NCI-H187 (cell line): ENCODE results near the gene HTRA1.

Experiments used
- DNase-seq, 2 experiments: peaks; one replicate each; lab custom pipeline; 2025; lab: John Stamatoyannopoulos, UW

The HTRA1 gene

DNA sequence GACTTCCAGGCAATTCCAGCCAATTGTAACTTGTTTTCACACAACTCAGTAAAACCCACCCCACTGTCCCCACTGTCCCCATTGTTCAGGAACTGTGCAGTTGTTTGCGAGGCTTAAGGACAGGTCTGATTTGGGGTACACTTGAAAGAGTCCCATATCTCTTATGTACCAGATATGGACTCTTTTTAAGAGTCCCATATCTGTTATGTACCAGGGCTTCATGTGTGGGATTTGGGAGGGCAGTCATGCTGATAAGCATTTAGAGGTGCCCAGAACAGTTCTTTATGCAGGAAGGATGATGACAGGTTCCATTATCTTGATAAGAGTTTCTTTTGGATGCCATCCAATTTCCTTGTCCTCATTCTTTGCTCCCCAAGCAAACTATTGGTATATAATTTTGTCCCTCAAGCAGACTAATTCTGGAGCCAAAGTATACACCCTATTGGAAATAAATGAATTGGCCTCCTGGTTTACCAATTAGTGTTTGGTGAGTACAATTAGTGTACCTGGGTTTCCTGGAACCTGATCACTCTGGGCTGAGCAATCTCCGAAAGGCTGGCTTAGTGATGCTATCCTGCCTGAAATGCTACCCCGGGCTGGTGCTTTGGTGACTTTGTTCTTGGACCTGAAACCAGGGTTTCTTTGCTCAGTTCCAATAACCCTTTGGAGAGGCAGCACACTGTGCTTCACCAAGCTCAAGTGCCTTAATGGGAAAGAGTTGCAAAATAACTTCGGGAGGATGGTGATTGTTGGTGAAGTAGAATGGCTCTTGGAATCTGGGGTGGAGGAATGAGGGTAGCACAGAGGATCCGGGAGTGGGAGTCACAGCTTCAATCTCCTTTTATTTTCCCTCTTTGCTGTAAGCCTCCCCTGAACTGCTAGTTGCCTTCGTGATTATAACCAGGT lies 93.0 kb downstream of the HTRA1 start:
- DNase-seq, result no peak

- DNase-seq, result no peak
Observed at GRCh38 chr10:122555442-122555841, 94.1 kb downstream of the HTRA1 start.

GRCh38 chr10:122557516-122557915 lies 96.2 kb downstream of the HTRA1 start:
- DNase-seq, result no peak

GRCh38 chr10:122558452-122558851 lies 97.1 kb downstream of the HTRA1 start:
- no peak for DNase-seq

- no peak for DNase-seq
Observed at GRCh38 chr10:122559228-122559627, 97.9 kb downstream of the HTRA1 start.

DNA sequence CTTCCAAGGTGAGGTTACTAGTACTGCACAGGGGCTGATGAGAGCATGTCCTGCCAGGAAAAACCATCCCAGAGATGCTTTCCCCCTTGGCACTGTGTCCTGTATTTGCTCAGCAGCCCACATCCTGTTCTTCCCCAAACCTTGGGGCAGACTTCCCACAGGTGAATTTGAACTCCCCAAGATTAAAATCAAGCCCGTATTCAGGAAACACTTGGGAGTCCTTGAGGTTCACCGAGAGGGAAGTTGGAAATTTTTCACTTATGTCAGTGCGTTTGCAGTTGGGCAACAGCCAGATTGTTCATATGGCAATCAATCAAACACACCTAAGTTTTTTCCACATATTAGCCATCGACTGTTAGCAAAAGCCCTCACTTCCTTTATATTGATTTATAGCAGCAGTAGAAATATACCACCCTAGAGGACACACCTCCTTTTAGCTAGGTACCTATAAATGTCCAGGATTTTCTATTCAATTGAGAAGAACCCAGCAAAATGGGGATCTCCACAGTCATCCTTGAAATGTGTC lies 99.0 kb downstream of the HTRA1 start, which contains the start of gene DMBT1:
TSS of gene DMBT1 (plus strand) at position 476 of the 526 bp plus-strand sequence. CDS start at position 493, 17 bp downstream.
- no peak for DNase-seq

- no peak for DNase-seq
Observed at GRCh38 chr10:122561212-122561611, 99.9 kb downstream of the HTRA1 start.

- no peak for DNase-seq
Observed at GRCh38 chr10:122561792-122562191, 100.4 kb downstream of the HTRA1 start.
